Measurements from ENCODE around the gene UBE2L3.
A peak's percentile ranks its signal among the peaks of the same experiment; 100 is the strongest.
"Not testable (repeated sequence)": the region's sequence is repeated elsewhere in the genome, so short reads cannot be mapped to it uniquely, and the experiment has no call there.

UBE2L3 gene

DNA sequence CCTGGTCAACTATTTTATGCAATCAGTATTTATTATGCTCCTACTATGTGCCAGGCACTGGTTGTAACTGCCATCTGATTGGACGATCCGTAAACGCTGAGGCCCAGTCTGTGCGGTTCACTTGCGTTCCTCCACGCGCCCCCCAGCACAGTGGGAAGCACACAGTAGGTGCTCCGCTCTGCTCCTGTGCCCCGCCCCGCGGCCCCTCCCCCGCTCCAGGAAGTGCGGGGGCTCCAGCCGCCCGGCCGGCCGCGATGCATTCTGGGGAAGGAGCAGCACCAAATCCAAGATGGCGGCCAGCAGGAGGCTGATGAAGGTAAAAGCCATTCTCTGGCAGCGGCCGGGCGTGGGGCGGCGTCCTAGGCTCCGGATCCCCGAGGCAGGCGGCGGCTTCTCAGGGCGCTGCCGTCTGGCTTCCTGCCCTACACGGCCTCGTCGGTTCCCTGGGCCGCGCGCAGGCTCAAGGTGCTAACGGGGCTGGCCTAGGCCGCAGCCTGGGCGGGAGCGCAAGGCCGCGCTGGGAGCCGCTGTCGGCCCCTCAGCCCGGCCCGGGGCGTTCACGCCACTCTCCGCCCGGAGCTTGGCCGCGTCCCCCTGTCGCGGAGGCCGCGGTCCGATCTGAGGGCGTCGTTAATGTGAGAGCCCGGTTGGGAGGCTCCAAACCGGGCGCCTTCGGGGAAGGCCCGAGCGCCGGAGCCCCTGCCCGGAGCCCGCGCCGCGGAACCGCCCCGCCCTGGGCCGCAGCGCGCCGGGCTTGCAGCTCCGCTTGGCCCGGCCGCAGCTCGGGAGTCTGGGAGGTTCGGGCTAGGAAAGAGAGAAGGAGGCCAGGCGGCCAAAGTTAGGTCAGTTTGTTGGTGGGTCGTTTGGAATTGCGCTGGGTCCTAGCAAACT, at the start of gene UBE2L3:
Gene UBE2L3, plus strand, starts transcription at position 259 of the 891 bp plus-strand sequence. Its CDS starts 31 bp downstream, at position 290.
- ATAC-seq = peak; percentile 67 to 78

DNA sequence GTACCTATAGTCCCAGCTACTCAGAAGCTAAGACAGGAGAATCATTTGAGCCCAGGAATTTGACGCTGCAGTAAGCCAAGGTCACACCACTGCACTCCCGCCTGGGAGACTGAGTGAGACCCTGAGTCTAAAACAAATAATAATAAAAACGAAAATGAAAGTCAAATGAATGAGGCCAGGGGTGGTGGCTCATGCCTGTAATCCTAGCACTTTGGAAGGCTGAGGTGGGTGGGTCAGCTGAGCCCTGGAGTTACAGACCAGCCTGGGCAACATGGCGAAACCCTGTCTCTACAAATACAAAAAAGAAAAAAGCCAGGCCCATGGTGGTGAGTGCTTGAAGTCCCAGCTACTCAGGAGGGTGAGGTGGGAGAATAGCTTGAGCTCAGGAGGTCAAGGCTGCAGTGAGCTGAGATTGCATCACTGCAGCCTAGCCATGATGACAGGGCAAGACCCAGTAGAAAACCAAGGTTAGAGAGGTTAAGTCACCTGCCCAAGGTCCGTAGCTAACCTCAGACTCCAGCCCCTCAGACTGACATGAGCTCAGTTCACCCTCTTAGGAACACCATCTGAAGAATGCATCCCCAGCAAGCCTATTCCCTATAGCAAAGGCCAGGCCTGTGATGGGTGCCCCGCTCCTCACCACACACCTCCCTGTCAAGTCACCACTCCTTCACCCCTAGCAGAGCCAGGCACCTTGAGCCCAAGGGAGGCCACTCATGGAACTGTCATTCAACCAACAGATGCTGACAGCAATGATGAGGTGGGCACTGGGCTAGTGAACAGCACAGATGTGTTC, 40.6 kb upstream of the UBE2L3 start:
- not testable (repeated sequence) for ATAC-seq

DNA sequence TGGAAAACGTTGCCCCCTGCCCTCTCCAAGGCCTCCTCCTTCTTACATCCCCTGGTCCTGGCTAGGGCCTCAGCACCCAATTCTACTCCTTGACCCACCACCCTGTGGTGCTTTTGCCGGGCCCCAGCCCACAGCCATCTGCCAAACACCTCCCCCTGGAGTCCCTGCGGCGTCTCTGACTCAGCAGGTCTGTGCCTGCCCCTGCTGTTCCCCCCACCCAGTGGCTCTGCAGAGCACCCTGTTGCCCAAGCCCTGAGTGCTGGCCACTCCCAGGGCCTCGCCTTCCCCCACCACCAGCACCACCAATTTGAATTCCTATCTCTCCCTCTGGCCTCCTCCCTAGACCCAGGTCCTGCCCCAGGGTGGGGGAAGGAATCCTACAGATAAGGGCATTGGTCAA, 36.0 kb upstream of the UBE2L3 start:
- ATAC-seq = not testable (repeated sequence)

DNA sequence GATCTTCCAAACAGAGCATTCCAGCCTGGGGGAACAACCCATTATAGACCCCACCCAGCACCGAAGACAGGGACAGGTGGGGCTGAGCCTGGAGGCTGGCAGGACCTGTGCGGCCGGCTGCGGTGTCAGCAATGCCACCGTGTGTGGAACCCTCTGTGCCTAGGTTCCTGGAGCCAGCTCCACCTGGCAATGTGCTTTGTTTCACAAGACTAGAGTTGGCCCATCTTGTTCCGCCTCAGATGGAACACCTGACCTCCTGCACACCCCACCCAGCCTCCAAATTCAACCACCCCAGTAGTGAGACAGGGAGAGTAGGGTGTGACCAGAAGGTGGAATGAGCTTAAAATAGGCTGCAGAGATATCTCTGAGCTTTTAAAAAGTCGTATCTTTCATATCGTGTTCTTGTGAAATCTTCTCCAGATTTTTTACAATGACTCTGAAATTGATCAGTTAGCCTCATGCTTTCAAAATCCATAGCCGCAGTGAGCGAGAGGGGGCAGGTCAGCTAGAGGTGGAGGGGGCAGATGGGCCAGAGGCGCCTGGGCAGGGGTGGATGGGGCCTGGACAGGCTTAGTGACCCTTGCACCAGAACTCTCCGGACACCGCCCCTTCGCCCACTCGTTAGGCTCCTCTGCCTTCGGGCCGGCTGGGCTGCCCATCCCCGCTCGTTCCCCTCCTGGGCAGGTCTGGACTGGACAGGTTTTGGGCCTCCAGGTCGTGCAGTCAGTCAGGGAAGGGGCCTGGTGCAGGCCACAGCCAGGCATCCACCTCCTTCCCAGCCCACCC, 34.5 kb upstream of the UBE2L3 start:
- ATAC-seq = not testable (repeated sequence)

DNA sequence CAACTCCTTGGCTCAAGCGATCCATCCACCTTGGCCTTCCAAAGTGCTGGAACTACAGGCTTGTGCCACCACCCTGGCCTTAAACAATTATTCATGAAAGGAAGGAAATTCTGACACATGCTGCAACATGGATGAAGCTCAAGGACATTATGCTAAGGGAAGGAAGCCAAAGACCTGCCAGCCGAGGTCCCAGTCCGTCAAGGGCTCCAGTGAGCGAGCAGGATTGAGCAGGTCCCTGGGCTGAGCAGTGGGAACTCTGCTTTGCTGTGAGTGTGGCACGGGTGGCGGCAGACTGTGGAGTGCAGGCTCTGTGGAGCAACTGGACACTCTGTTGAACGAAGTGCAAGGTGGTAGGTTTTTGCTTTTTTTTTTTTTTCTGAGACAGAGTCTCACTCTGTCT, 27.7 kb upstream of the UBE2L3 start:
- not testable (repeated sequence) for ATAC-seq

DNA sequence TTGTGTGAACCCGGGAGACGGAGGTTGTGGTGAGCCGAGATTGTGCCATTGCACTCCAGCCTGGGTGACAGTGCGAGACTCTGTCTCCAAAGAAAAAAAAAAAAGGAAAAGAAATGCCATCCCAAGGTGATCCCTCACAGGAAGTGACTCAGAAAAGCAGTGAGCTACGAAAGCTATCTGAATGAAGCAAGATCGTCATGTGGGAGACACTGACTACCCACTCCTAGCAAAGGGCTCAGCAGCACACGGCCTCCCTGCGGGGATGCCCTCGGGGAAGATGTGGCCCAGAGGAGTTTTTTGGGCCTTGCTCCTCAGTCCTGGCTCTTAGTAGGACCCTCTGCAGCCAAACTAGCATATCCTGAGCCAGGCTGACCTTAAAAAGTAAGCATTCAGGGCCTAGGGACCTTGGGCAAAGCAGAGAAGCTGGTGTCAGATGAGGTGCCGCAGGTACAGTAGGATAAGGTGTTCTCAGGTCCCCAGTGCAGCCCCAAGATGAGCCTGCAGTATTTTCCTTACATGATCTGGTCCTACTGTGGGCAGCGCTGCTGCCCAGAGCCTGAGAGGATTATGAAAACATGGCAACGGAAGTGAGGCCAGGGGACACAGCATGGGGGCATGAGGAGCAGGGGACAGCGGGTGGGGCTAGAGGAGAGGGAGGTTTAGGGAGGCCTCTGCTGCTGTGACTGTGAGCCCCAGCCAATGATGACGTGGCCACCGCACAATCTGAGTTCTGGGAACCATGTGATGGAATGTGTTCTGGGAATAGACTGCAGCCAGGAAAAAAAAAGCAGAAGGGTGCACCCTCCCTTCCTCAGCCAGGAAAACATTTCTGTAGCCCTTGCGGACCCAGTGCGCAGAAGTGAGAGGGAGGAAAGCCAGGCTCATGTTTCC, 22.8 kb upstream of the UBE2L3 start:
- not testable (repeated sequence) for ATAC-seq

DNA sequence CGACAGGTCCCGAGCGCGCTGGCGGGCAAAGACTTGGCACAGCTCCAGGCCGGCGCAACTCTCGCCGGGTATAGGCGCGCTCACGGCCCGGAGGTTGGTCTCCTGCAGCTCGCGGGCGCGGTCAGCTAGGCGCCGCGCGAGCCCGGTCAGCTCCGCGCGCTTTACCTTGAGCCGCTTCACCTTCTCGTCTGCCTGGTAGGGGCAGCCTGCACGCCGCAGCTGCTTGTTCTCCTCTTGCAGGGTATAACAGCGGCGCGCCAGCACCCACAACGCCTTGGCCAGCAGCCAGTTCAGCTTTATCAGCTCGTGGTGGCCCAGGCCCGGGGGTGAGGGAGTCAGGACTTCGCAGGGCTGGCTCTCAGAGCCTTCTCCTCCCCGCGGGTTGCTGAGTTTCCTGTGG, 18.0 kb upstream of the UBE2L3 start:
- peak; percentile 28 to 30 for ATAC-seq

DNA sequence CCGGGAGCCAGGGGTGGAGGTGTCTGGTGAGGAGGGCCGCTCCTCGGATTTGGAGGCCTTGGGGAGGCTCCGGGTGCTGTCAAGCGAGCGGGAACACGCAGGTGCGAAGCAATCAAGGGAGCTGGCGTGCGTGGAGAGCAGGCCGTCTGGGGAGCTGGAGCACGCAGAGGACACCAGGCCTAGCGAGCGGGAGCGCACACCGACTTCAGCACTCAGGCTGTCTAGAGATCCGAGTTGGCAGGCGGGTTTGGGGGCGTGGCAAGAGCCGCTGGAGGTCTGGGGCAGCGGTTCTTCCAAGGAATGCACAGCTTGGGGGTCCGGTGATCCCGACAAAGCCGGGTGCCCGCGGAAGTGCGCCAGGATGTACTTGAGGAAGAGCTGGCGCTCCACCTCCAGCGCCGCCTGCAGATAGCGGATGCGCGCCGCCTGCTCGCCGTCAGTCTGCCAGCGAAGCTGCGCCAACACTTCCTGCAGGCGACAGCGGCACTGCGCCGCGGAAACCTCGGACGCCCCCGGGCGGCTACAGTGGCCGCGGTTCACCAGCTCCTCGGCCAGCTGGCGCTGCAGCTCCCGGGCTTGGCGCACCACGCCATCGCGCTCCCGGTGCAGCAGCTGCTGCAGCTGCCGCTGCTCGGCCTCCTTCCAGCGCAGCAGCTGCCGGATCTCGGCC, 17.4 kb upstream of the UBE2L3 start:
- peak; percentile 75 to 82 for ATAC-seq

DNA sequence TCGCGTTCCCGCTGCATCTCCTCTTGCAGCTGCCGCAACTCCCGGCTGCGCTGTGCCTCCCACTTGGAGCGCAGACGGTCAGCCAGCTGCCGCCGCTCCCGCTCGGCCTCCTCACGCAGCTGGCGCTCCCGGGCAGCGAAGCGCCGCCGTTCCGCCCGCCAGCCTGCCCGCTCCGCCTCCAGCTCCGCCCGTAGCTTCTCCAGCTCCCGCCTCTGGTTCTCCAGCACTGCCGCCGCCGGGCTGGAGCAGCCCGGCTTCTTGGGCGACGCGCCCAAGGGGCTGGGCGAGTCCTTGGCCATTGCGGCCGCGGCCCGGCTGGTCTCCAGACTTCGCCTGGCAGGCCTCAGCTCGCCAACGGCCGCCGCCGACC, 16.9 kb upstream of the UBE2L3 start:
- ATAC-seq = peak; percentile 15 to 29

DNA sequence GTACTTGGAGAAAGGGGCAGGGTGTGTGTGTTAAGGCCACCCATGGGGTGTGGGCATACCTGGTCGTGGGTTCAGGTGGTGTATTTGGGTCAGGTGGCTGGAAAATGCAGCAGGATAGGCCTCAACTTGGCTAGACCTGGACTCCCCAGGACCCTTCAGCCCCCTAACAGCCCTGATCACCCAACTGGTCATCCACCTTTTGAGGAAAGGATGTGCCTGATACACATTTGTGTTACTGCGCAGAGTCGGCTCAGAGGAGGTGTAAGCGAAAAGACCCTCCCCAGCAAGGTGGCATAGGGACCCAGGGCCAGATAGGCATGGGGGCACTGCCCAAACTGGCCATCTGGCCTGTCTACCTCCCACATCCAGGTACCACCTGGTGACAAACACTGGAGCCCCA, 16.2 kb upstream of the UBE2L3 start, which contains the start of gene RIMBP3C:
Gene RIMBP3C, minus strand, starts transcription at position 101 of the 400 bp plus-strand sequence. CDS start 485 bp downstream, outside the sequence.
- not testable (repeated sequence) for ATAC-seq

DNA sequence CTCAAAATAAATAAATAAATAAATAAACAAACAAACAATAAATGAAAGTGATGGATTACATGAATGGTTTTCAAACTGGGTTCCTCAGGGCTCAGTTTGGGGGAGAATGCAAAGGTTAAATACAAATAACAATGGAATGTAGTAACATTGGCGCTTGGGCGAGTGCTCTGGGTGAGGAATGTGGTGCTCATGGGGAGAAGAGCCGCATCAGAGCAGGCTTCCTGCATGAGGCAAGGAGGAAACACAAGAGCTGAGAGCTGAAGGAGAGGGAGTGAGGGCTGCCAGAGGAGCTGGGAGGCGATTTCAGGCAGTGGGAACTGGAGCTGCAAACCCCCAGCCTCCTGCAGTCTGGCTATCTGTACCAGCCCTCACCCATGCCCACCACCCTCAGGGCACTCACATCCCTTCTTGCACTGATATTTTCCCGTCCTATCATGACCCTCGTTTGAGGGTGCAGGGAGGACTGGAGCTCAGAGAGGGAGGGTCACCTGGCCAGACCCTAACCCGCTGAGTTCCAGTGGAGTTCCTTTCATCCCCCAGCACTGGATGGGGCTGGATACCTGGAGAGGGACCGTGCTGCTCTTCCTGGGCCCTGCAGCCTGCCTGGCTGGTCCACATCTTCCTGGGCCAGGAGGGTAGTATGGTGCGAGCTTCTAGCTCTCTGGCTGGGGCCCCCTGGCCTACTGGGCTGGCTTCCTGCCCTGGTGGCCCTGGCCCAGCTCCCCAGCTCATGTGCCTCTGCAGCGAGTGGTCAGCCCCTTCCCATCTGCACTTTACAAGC, 8.0 kb upstream of the UBE2L3 start:
- ATAC-seq = peak in 1 of 2 donors; percentile 9

DNA sequence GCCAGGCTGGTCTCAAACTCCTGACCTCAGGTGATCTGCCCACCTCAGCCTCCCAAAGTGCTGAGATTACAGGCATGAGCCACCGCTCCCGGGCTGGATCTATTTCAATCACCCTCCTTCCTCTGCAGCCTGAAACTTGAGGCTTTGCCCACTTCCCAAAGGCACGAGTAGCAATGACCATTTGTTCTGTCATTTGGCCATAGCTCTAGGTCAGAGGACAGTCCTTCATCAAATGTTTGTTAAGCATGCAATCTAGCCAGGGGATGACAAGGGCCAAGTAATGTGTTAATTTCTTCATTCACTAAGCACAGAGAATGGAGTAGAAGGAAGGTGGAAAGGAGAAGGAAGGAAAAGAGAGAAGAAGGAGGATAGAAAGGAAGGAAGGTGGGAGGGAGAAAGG, 6.9 kb upstream of the UBE2L3 start:
- not testable (repeated sequence) for ATAC-seq

DNA sequence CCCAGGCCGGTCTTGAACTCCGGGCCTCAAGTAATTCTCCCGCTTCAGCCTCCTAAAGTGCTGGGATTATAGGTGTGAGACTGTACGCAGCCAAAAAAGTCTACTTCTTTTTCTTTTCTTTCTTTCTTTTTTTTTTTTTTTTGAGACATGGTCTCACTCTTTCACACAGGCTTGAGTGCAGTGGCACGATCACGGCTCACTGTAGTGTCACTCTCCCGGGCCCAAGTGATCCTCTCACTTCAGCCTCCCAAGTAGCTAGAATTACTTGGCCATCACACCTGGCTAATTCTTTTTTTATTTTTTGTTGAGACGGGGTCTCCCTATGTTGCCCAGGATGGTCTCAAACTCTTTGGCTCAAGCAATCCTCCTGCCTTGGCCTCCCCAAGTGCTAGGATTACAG, 3.6 kb upstream of the UBE2L3 start:
- ATAC-seq = no peak

DNA sequence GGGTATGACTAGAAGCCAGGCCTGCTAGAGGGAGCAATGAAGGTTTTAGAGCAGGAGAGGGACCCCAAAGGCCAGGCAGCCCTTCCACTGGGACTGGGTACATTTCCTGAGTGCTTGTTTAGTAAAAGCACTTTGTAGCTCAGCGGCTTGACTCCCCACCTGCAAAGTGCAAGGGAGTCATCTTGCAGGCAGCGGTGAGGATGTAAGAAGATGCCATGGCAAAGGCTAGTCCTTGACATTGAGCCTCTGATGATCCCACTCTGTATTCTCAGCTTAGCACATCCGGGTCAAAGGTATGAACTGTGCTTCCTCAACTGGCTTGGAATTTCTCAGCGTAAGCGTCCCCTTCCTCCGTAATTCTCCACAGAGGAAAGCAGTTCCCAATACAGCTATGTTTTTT, 3.1 kb upstream of the UBE2L3 start:
- ATAC-seq = no peak

DNA sequence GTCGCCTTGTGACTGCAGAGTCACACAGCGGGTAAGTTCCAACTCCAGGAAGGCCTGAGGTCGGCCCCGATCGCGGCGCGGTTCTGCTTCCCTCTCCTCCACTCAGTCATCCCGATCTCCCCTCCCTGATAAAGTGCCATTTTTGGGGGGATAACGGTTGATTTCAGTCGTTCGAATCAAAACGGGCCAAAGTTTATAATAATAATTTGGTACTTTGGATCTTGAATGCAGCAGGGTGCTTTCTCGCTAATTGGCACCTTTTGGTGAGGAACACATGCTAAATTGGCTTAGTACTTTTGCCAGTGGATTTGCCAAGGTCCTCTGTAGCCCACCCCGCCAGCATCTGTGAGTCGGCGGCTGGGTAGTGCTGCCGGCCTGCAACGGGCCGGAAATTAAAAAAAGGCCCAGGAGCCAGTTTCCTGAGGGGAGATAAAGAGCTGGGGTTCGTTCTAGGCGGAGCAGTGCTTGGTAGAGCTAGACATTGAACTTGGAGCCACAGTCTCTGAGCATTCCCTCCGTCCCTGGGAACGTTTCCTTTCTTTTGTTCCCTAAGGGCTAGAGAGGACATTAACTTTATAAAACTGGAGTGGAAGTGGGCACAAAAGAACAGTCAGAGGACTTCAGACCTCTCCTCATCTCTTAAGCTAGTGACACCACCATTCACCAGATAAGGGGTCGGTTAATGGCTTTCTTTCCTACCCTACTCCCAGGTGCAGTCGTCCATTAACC, 997 bp downstream of the UBE2L3 start:
- peak; percentile 17 to 26 for ATAC-seq

DNA sequence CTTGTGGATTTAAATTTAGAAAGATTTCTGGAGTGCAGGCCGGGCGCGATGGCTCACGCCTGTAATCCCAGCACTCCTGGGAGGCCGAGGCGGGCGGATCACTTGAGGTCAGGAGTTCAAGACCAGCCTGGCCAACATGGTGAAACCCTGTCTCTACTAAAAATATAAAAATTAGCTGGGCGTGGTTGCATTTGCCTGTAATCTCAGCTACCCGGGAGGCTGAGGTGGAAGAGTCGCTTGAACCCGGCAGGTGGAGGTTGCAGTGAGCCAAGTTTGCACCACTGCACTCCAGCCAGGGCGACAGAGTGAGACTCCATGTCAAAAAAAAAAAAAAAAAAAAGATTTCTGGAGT, 1.5 kb downstream of the UBE2L3 start:
- not testable (repeated sequence) for ATAC-seq

DNA sequence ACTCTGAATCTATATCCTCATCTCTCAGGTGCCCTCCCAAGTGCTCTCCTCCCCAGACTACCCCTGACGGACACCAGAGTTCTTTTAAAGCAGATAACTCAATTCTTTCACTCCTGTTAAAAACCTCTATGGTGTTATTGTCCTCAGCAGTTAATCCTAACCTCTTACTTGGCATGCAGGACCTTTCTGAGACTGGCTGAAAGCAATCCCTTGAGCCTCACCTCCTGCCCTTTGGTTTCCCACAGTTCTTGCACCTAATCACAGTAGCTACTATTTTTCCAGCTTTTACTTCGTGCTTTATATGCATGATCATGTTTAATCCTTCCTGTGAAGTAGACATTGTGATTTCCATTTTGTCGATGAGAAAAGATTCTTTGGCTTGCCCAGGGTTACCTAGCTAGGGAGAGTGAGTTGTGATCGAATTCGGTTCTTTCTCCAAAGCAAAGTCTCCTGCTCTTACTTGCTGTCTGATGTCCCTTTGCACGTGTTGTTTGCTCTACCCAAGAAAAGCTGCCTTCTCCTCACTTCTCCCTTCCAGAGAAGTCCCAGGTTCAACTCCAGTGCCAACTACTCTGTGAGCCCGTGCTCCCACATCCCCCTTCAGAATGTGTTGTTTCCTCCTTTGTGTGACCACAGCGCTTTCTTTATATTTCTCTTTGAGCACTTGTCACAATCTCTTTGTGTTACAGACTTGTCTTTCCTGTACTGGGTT, 2.1 kb downstream of the UBE2L3 start:
- ATAC-seq = no peak

DNA sequence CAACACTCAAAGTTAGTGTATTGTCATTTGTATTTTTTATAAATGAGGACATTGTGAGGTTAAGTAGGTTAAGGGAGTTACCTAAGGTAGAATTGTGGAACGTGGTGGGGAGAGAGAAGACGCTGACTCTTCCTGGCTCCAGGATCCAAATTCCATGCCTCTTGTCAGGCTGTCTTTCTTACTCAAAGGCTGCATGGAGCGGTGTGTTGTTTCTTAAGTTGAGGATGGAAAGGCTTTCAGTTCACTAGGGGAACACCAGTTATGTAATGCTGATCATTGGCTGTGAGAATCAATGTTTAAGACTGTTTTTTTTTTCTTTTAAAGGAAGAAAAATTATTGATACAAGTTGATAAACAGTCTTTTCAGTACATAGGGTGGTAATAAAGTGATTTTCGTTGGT, 2.9 kb downstream of the UBE2L3 start:
- ATAC-seq = no peak

DNA sequence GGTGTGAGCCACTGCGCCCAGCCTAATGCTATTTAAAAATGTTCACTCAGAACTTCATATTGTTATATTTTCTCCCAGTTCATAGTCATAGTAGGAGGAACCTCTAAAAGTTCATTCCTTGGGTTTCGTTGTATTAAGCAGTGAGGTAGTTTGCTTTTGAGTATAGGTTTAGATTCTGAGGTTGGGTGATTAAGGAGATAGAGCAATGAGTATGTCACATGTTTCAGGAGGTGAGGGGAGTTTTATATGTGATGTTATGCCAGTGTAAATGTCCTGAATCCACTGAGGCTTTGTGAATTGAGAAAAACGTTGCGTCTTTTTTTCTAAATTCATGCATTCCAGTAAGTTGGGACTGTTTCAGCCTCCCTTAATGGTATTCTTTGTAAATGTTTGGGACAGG, 4.2 kb downstream of the UBE2L3 start:
- ATAC-seq = peak; percentile 20 to 50
